SW 1271 (cell line): ENCODE data around the gene ATP8B1.
"Not testable (repeated sequence)": the region's sequence is repeated elsewhere in the genome, so short reads cannot be mapped to it uniquely, and the experiment has no call there.

Source experiments
- DNase-seq, 2 experiments: peaks; one replicate each; lab custom pipeline; 2025; lab: John Stamatoyannopoulos, UW

ATP8B1 gene

GRCh38 chr18:57719211-57719935 is 83.7 kb downstream of the ATP8B1 start:
- not testable (repeated sequence) for DNase-seq

- no peak for DNase-seq
These were observed 86.6 kb downstream of the ATP8B1 start for GRCh38 chr18:57716549-57716948.

DNA sequence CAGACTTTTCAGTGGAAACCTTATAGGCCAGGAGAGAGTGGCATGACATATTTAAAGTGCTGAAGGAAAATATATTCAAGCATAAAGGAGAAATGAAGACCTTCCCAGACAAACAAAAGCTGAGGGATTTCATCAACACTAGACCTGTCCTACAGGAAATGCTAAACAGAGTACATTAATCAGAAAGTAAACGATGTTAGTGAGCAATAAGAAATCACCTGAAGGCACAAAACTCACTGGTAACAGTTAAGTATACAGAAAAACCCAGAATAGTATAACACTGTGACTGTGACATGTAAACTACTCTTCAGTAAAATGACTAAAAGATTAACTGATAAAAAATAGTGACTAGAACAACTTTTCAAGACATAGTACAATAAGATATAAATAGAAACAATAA is 87.4 kb downstream of the ATP8B1 start:
- no peak for DNase-seq

- DNase-seq, result no peak
These were observed 88.0 kb downstream of the ATP8B1 start for GRCh38 chr18:57715073-57715472.

DNA sequence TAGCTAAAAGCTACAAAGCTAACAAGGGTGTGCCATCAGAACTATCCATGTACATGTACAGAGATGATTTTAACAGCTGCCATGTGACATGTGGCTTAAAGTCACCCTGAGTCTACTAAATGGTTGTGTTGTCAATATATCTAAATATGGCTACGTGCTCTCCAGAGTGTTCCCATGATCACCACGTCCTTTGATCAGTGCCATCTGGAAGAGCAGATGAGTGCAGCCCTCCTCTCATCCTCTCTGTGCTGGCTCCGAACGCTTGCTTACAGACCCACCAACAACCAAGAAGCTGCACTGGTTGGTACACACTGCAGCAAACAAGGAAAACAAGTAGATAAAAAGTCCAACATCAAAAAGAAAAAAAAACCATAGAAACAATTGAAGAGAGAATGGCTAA is 92.9 kb downstream of the ATP8B1 start:
- DNase-seq, result no peak

- no peak for DNase-seq
These were observed 93.8 kb downstream of the ATP8B1 start for GRCh38 chr18:57709335-57709734.

DNA sequence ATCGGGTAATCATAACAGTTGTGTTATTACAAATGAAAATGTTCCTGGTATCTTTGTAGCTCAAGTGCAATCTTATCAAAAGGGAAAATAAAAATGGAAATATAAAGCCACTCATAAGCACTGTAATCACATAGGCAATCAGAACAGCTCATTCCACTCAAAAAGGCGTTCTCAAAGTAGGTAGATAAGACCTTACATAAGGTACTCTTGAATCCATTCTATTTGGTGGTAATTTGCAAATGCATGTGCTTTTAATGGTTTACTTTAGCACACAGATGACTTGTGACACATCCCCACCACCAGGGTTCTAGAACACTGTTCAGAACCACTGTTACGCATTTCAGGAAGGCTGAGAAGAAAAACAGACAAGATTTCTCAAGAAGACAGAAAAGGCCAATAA is 94.8 kb downstream of the ATP8B1 start:
- DNase-seq, result no peak

- no peak for DNase-seq
These were observed 97.1 kb downstream of the ATP8B1 start for GRCh38 chr18:57705832-57706595.

DNA sequence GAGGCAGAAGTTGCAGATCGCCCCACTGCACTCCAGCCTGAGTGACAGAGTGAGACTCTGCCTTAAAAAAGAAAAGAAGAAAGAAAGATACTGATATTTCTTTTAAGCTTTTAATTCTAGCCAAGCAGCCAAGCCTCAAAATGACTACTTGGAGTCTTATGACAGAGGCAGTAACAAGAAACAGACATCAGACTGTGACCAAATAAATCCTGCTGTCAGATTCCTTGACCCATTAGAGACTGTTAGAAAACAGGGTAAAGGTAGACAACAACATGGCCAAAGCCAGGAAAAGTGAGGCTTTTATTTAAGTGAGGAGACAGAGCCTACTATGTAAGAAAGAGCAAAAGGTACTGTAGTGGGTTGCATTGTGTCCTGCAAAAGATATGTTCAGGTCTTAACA is 98.1 kb downstream of the ATP8B1 start:
- no peak for DNase-seq

DNA sequence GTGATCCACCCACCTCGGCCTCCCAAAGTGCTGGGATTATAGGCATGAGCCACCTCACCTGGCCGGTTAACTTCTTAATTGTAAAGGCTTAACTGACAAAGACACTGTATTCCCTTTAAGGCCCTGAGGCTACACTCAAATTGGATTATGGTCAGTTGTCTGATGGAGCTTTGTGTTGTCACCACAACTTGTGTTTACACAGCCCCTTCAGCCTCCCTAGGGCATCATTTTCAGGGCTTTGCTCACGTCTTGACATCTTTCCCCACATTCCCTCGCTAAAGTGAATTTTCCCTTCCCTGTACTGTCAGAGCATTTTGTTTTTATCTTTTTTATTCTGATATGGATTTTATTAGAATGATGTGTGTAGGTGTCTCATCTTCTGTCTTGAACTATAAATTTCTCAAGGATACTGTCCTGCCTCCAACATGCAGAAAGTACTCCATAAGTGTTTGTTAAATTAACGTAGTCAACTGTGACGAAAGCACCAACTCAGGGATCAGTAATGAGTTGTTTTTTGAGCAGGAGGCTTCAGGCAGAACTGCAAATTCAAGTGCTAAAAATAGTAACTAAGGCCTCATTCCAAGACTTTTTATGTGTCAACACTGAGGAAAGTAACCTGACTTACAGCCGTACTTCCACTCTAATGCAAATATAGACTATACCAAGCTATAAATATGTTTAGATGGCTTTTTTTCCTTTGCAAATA is 104.4 kb downstream of the ATP8B1 start:
- no peak for DNase-seq

DNA sequence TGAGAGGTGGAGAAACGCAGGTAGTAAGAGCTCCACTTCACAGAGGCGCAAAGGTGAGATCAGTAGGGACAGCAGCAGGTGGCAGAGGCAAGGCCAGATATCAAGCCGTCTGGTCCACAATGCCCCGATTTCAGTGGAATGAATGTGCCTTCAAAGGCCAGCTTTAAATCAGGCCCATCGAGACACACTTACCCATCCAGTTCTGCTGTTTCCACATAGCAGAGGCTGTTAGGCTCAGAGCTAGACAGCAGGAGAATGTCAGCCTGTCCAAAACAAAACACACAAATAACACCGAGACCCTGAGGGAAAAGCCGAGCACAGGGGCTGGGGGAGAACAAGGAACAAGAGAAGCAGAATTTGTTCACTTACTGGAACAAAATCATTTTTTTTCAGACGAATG is 105.7 kb downstream of the ATP8B1 start:
- DNase-seq, result no peak

DNA sequence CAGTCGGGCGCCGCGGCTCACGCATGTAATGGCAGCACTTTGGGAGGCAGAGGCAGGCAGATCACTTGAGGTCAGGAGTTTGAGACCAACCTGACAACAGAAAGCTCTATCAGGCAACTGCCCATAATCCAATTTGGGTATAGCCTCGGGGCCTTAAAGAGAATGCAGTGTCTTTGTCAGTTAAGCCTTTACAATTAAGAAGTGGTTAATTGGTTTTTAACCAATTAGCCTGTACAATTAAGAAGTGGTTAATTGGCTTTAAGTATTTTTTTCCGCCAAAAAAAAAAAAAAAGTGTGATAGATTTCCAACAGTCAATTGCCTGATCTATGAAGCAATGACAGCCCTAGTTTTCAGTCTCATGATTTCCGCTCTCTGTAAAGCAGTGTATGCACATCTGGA is 106.8 kb downstream of the ATP8B1 start:
- DNase-seq, result no peak

- DNase-seq, result no peak
These were observed 111.8 kb downstream of the ATP8B1 start for GRCh38 chr18:57691363-57691762.

- no peak for DNase-seq
These were observed 115.1 kb downstream of the ATP8B1 start for GRCh38 chr18:57687970-57688369.

- no peak for DNase-seq
These were observed 119.6 kb downstream of the ATP8B1 start for GRCh38 chr18:57683470-57683869.

GRCh38 chr18:57677262-57678211 is 125.6 kb downstream of the ATP8B1 start:
- DNase-seq, result no peak

DNA sequence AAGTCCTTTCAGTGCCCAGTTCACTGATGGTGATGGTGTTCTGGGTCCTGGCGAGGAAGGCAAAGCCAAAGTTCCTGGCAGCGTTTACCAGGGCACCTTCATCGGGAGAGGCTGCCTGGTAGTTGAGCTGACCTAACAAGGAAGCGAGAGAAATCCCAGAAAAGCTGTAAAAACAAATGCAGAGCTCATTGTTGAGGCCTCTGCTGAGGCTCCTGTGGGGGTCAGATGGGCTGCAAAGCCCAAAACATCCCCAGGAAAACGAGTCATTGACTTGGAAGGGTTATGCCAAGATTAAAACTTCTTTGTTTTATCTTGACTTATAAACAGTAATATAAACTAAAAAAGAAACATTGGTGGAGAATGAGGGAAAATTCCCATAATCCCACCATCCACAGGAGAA is 128.2 kb downstream of the ATP8B1 start:
- no peak for DNase-seq

- no peak for DNase-seq
These were observed 133.1 kb downstream of the ATP8B1 start for GRCh38 chr18:57670046-57670445.

- DNase-seq, result no peak
These were observed 135.1 kb downstream of the ATP8B1 start for GRCh38 chr18:57668021-57668420.

DNA sequence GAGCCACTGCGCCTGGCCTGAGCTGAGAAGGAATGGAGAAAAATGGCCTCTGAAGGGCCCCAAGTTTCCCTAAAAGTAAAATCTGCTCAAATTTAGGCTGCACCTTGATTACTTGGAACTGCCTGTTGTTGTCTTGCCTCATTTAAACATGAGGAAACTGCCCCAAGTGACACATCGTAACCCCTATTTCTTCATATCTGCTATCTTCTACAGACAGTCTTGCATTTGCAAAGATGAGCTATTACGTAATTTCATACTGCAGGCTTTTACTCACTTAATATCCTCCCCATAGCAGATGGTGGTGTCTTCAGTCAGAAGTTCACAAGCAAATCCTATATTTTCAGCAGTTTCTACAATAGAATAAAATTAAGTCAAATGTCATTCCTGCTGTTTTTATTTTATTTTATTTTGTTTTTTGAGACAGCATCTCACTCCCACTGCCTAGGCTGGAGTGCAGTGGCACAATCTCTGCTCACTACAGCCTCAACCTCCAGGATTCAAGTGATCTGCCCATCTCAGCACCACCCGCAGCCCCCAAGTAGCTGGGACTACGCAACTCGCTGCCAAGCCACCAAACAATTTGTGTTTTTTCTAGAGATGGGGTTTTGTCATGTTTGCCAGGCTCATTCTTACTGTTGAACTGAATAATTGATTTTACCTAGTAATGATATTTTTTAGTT is 136.2 kb downstream of the ATP8B1 start:
- no peak for DNase-seq

GRCh38 chr18:57664568-57665165 is 138.4 kb downstream of the ATP8B1 start:
- no peak for DNase-seq
